ENCODE data around the gene PDCD5.

PDCD5 gene

DNA sequence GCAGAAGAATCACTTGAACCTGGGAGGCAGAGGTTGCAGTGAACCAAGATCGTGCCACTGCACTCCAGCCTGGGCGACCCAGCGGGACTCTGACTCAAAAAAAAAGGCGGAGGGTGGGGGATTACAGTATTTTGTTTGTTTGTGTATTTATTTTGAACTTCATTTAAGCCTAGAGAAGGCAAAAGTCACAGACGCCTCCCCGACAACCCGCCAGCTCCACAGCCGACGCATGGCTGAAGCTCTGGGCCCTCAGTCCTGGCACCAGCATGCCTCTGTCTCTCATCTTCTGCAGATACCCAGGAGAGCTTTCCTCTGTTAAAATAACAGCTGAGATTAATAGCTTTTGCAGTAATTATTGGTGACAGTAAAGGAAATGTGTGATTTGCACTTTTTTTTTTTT is 17.2 kb upstream of the PDCD5 start:
- Histone ChIP-seq H3K9me3 (ENCODE audit: control insufficient read depth, low read length) (no peaks in the 10 kb centered on the region), H4K8ac (ENCODE audit: low read length) (no peak overlapping the region), H3K4me1 (ENCODE audit: control insufficient read depth, insufficient read depth, low read depth, low read length) (no peaks in the 10 kb centered on the region), H3K27me3 (ENCODE audit: control insufficient read depth in 1 of 2, insufficient read depth in 1 of 2, low read length in 2 of 2) (peaks cover 0 to 13% of the 10 kb centered on the region in 2 experiments), H2BK12ac (ENCODE audit: low read length in 2 of 2) (no peak overlapping the region), H2BK120ac (ENCODE audit: low read depth, low read length) (no peak overlapping the region), H3K36me3 (ENCODE audit: control insufficient read depth in 1 of 2, insufficient read depth in 2 of 2, low read depth in 1 of 2, low read length in 2 of 2) (no peaks in the 10 kb centered on the region), H3K18ac (ENCODE audit: low read depth in 1 of 2, low read length in 2 of 2) (no peak overlapping the region), H2AK5ac (ENCODE audit: low read length, severe bottlenecking) (no peak overlapping the region), H4K91ac (ENCODE audit: low read length) (no peak overlapping the region), H3K27ac (ENCODE audit: low read length, poor library complexity, severe bottlenecking) (no peak overlapping the region), H3K23ac (ENCODE audit: low read length in 2 of 2) (no peak overlapping the region), H2BK15ac (ENCODE audit: low read depth, poor library complexity, severe bottlenecking) (no peak overlapping the region), H3K4ac (ENCODE audit: low read depth in 1 of 2, low read length in 2 of 2) (no peak overlapping the region), H3K14ac (ENCODE audit: low read length in 2 of 2) (no peak overlapping the region), H3K79me1 (replicated peaks; ENCODE audit: low read length, poor library complexity, severe bottlenecking) (no peaks in the 10 kb centered on the region), H3K9ac (ENCODE audit: low read length) (no peak overlapping the region), H2BK5ac (ENCODE audit: low read depth, low read length, poor library complexity, severe bottlenecking) (no peak overlapping the region), H3K4me3 (ENCODE audit: insufficient read depth in 1 of 2, low read depth in 1 of 2, low read length in 2 of 2) (no peak overlapping the region), H3K4me2 (ENCODE audit: low read length, poor library complexity, severe bottlenecking) (no peak overlapping the region), H2AFZ (ENCODE audit: low read depth, low read length) (no peak overlapping the region)
- no peak for DNase-seq
- WGBS = 90% methylated on average over 9 of the region's 9 CpGs

GRCh38 chr19:32566246-32566830 is 14.7 kb upstream of the PDCD5 start:
- no peak overlapping the region for H2BK120ac ChIP-seq (ENCODE audit: low read depth, low read length)
- H3K9ac ChIP-seq (ENCODE audit: low read length) = no peak overlapping the region
- H2BK15ac ChIP-seq (ENCODE audit: low read depth, poor library complexity, severe bottlenecking) = no peak overlapping the region
- H3K14ac ChIP-seq (ENCODE audit: low read length in 2 of 2) = peak overlapping the region in 1 of 2 experiments; percentile 55
- peaks cover 0 to 25% of the 10 kb centered on the region in 2 experiments for H3K27me3 ChIP-seq (ENCODE audit: control insufficient read depth in 1 of 2, insufficient read depth in 1 of 2, low read length in 2 of 2)
- no peak overlapping the region for H2BK12ac ChIP-seq (ENCODE audit: low read length in 2 of 2)
- H2BK5ac ChIP-seq (ENCODE audit: low read depth, low read length, poor library complexity, severe bottlenecking) = no peak overlapping the region
- H3K18ac ChIP-seq (ENCODE audit: low read depth in 1 of 2, low read length in 2 of 2) = no peak overlapping the region
- H4K91ac ChIP-seq (ENCODE audit: low read length) = no peak overlapping the region
- H3K4me2 ChIP-seq (ENCODE audit: low read length, poor library complexity, severe bottlenecking) = no peak overlapping the region
- H3K79me1 ChIP-seq (replicated peaks; ENCODE audit: low read length, poor library complexity, severe bottlenecking) = no peaks in the 10 kb centered on the region
- no peak overlapping the region for H3K4ac ChIP-seq (ENCODE audit: low read depth in 1 of 2, low read length in 2 of 2)
- H2AK5ac ChIP-seq (ENCODE audit: low read length, severe bottlenecking) = no peak overlapping the region
- peak; percentile 42 for DNase-seq
- H3K23ac ChIP-seq (ENCODE audit: low read length in 2 of 2) = no peak overlapping the region
- H3K4me1 ChIP-seq (ENCODE audit: control insufficient read depth, insufficient read depth, low read depth, low read length) = no peaks in the 10 kb centered on the region
- H3K27ac ChIP-seq (ENCODE audit: low read length, poor library complexity, severe bottlenecking) = no peak overlapping the region
- no peaks in the 10 kb centered on the region for H3K36me3 ChIP-seq (ENCODE audit: control insufficient read depth in 1 of 2, insufficient read depth in 2 of 2, low read depth in 1 of 2, low read length in 2 of 2)
- H2AFZ ChIP-seq (ENCODE audit: low read depth, low read length) = no peak overlapping the region
- H3K4me3 ChIP-seq (ENCODE audit: insufficient read depth in 1 of 2, low read depth in 1 of 2, low read length in 2 of 2) = no peak overlapping the region
- no peak overlapping the region for H4K8ac ChIP-seq (ENCODE audit: low read length)
- 63% methylated on average over 5 of the region's 5 CpGs for WGBS
- H3K9me3 ChIP-seq (ENCODE audit: control insufficient read depth, low read length) = no peaks in the 10 kb centered on the region

- Histone ChIP-seq H3K4me3 (ENCODE audit: insufficient read depth in 1 of 2, low read depth in 1 of 2, low read length in 2 of 2) (no peak overlapping the region), H2BK120ac (ENCODE audit: low read depth, low read length) (no peak overlapping the region), H3K27me3 (ENCODE audit: control insufficient read depth in 1 of 2, insufficient read depth in 1 of 2, low read length in 2 of 2) (peaks cover 0 to 25% of the 10 kb centered on the region in 2 experiments), H4K91ac (ENCODE audit: low read length) (no peak overlapping the region), H2BK12ac (ENCODE audit: low read length in 2 of 2) (no peak overlapping the region), H3K23ac (ENCODE audit: low read length in 2 of 2) (no peak overlapping the region), H3K4me2 (ENCODE audit: low read length, poor library complexity, severe bottlenecking) (no peak overlapping the region), H2AK5ac (ENCODE audit: low read length, severe bottlenecking) (no peak overlapping the region), H2AFZ (ENCODE audit: low read depth, low read length) (no peak overlapping the region), H3K4ac (ENCODE audit: low read depth in 1 of 2, low read length in 2 of 2) (no peak overlapping the region), H3K4me1 (ENCODE audit: control insufficient read depth, insufficient read depth, low read depth, low read length) (no peaks in the 10 kb centered on the region), H2BK15ac (ENCODE audit: low read depth, poor library complexity, severe bottlenecking) (no peak overlapping the region), H3K9ac (ENCODE audit: low read length) (no peak overlapping the region), H2BK5ac (ENCODE audit: low read depth, low read length, poor library complexity, severe bottlenecking) (no peak overlapping the region), H3K18ac (ENCODE audit: low read depth in 1 of 2, low read length in 2 of 2) (no peak overlapping the region), H3K36me3 (ENCODE audit: control insufficient read depth in 1 of 2, insufficient read depth in 2 of 2, low read depth in 1 of 2, low read length in 2 of 2) (no peaks in the 10 kb centered on the region), H3K79me1 (replicated peaks; ENCODE audit: low read length, poor library complexity, severe bottlenecking) (no peaks in the 10 kb centered on the region), H3K27ac (ENCODE audit: low read length, poor library complexity, severe bottlenecking) (no peak overlapping the region), H3K14ac (ENCODE audit: low read length in 2 of 2) (no peak overlapping the region), H3K9me3 (ENCODE audit: control insufficient read depth, low read length) (no peaks in the 10 kb centered on the region), H4K8ac (ENCODE audit: low read length) (no peak overlapping the region)
- WGBS = 92% methylated on average over 8 of the region's 9 CpGs
- no peak for DNase-seq
These were observed 13.5 kb upstream of the PDCD5 start for GRCh38 chr19:32567486-32567885.

DNA sequence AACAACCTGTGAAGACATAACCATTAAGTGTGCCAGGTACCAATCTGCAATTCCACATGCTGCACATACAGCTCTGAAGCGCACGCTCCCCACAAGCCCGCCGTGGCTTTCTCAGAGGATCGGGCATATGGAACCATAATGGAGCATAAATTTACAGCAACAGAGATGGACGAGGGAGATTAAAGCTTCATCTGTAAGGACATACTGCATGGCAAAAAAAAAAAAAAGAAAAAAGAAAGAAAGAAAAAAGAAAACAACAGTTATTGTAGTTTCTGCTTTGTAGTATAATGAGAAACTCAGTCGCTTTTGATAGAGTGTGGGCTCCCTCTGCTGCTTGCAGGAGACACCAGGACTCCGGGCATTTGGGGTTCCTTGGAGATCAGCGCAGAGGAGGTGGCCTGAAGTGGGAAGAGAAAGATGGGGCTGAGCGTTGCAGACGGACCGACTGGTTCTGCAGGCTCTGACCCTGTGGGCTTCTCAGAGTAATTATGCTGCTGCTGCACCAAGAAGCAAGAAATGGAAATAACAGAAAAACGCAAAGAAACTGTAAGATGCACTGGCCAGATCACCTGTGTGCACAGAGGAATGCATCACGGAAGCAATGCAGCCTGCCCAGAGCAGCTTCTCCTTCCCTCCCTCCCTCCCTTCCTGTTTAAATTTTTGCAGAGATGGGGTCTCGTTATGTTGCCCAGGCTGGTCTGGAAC is 10.8 kb upstream of the PDCD5 start:
- Histone ChIP-seq H3K18ac (ENCODE audit: low read depth in 1 of 2, low read length in 2 of 2) (no peak overlapping the region), H3K4ac (ENCODE audit: low read depth in 1 of 2, low read length in 2 of 2) (no peak overlapping the region), H3K14ac (ENCODE audit: low read length in 2 of 2) (no peak overlapping the region), H3K9me3 (ENCODE audit: control insufficient read depth, low read length) (no peaks in the 10 kb centered on the region), H3K9ac (ENCODE audit: low read length) (no peak overlapping the region), H2BK5ac (ENCODE audit: low read depth, low read length, poor library complexity, severe bottlenecking) (no peak overlapping the region), H3K4me1 (ENCODE audit: control insufficient read depth, insufficient read depth, low read depth, low read length) (no peaks in the 10 kb centered on the region), H2BK15ac (ENCODE audit: low read depth, poor library complexity, severe bottlenecking) (no peak overlapping the region), H4K91ac (ENCODE audit: low read length) (no peak overlapping the region), H3K23ac (ENCODE audit: low read length in 2 of 2) (no peak overlapping the region), H4K8ac (ENCODE audit: low read length) (no peak overlapping the region), H2AFZ (ENCODE audit: low read depth, low read length) (no peak overlapping the region), H2BK12ac (ENCODE audit: low read length in 2 of 2) (no peak overlapping the region), H3K27ac (ENCODE audit: low read length, poor library complexity, severe bottlenecking) (no peak overlapping the region), H3K79me1 (replicated peaks; ENCODE audit: low read length, poor library complexity, severe bottlenecking) (no peaks in the 10 kb centered on the region), H3K36me3 (ENCODE audit: control insufficient read depth in 1 of 2, insufficient read depth in 2 of 2, low read depth in 1 of 2, low read length in 2 of 2) (no peaks in the 10 kb centered on the region), H2BK120ac (ENCODE audit: low read depth, low read length) (no peak overlapping the region), H3K4me2 (ENCODE audit: low read length, poor library complexity, severe bottlenecking) (no peak overlapping the region), H2AK5ac (ENCODE audit: low read length, severe bottlenecking) (no peak overlapping the region), H3K4me3 (ENCODE audit: insufficient read depth in 1 of 2, low read depth in 1 of 2, low read length in 2 of 2) (peak overlapping the region in 1 of 2 experiments; percentile 43), H3K27me3 (ENCODE audit: control insufficient read depth in 1 of 2, insufficient read depth in 1 of 2, low read length in 2 of 2) (peaks cover 5 to 38% of the 10 kb centered on the region in 2 experiments)
- DNase-seq = peak; percentile 53
- WGBS = 52% methylated on average over 15 of the region's 15 CpGs

All from mesenchymal stem cell (in vitro differentiated cells and primary cell).